HCT116 (cell line): ENCODE measurements around the gene TTC5. TPM values are rescaled to one million over a fixed set of nuclear protein-coding genes. Genes with fewer than 3 reads are reported as not detected.
"Not testable (repeated sequence)": the region's sequence is repeated elsewhere in the genome, so short reads cannot be mapped to it uniquely, and the experiment has no call there.

ENCODE experiments used
- ATAC-seq: fragments of 200-7000 bp; cut with Tn5 transposase; 2 replicates; pipeline ENCODE4 v1.9.1; 2020; ENCODE audit warnings: mild to moderate bottlenecking, moderate library complexity
- BruUV-seq: library from RNA; stranded (reverse); fragments of 400-500 nt; replicated peaks from 2 replicates; lab custom pipeline; 2021; lab: Mats Ljungman, UMichigan
- CTCF ChIA-PET: fragments of 300-600 bp; sonication (Branson Sonifier 250); formaldehyde crosslinking; loops from one replicate; lab custom pipeline; 2021; ENCODE audit warnings: antibody characterized with exemption; lab: Charles Lee
- POLR2A ChIA-PET: fragments of 300-600, 350-600 bp; sonication (Branson Sonifier 250); formaldehyde crosslinking; loops from one replicate; lab custom pipeline; 2021; ENCODE audit warnings: antibody characterized with exemption; lab: Charles Lee
- RAD21 ChIA-PET, 2 experiments: fragments of 300-600 bp; sonication (Branson Sonifier 250); formaldehyde crosslinking; loops; one replicate each; lab custom pipeline; 2023; ENCODE audit warnings: low total read pairs in 2 of 2; ENCODE audit not compliant: uncharacterized antibody in 2 of 2, unreplicated experiment in 2 of 2, low non-redundant PET in 1 of 2; lab: Charles Lee
- DNase-seq: peaks from one replicate; pipeline ENCODE4 v3.0.0-alpha.2; 2010; ENCODE audit warnings: low read depth, low spot score
- H2AFZ ChIP-seq: fragments of 200-600 bp; shearing (Covaris generic), sonication (generic); 2 replicates; pipeline ENCODE4 v1.6.1; 2017; ENCODE audit warnings: low read depth, mixed run types, mixed read lengths, antibody characterized with exemption, low read length; ENCODE audit not compliant: poor library complexity, severe bottlenecking
- H3K27ac ChIP-seq: 2 replicates; pipeline ENCODE4 v1.5.1; 2012; ENCODE audit warnings: low read depth, low read length
- H3K27me3 ChIP-seq: fragments of 200-600 bp; sonication (generic); 2 replicates; pipeline ENCODE4 v1.6.1; 2016; ENCODE audit warnings: mixed run types, low read length, mixed read lengths; ENCODE audit not compliant: insufficient read depth
- H3K36me3 ChIP-seq, 2 experiments: fragments of 200-500 bp in 1 of 2; fragments of 200-600 bp in 1 of 2; sonication (Bioruptor generic) in 1 of 2; sonication (generic) in 1 of 2; 2 replicates each; pipeline versions ENCODE4 v1.5.1 to v1.6.1; 2014 to 2016; ENCODE audit warnings: low read length in 2 of 2, inconsistent platforms in 1 of 2, mixed read lengths in 1 of 2, mixed run types in 1 of 2; ENCODE audit not compliant: insufficient read depth in 2 of 2, control insufficient read depth in 1 of 2
- H3K4me1 ChIP-seq, 2 experiments: fragments of 200-600 bp in 1 of 2; sonication (generic) in 1 of 2; 2 replicates each; pipeline versions ENCODE4 v1.5.1 to v1.6.1; 2012 to 2017; ENCODE audit warnings: low read length in 2 of 2, inconsistent platforms in 1 of 2, mild to moderate bottlenecking in 1 of 2, mixed read lengths in 1 of 2, mixed run types in 1 of 2, moderate library complexity in 1 of 2; ENCODE audit not compliant: insufficient read depth in 2 of 2, control insufficient read depth in 1 of 2
- H3K4me2 ChIP-seq: fragments of 200-600 bp; sonication (generic); 2 replicates; pipeline ENCODE4 v1.6.1; 2017; ENCODE audit warnings: mixed run types, low read length, mixed read lengths
- H3K4me3 ChIP-seq, 2 experiments: fragments of 200-600 bp in 1 of 2; sonication (generic) in 1 of 2; replicated peaks in 1 of 2; 2 replicates each; pipeline ENCODE4 v1.5.1; 2011 to 2016; ENCODE audit warnings: low read length in 2 of 2, control low read depth in 1 of 2, low read depth in 1 of 2, mild to moderate bottlenecking in 1 of 2, mixed read lengths in 1 of 2, mixed run types in 1 of 2
- H3K79me2 ChIP-seq: fragments of 200-600 bp; sonication (generic); 2 replicates; pipeline ENCODE4 v1.6.1; 2017; ENCODE audit warnings: mild to moderate bottlenecking, mixed run types, low read length, moderate library complexity, mixed read lengths; ENCODE audit not compliant: insufficient read depth
- H3K9ac ChIP-seq: fragments of 200-600 bp; sonication (generic); 2 replicates; pipeline ENCODE4 v1.6.1; 2016; ENCODE audit warnings: low read length, mixed read lengths
- H3K9me2 ChIP-seq: fragments of 200-600 bp; sonication (generic), shearing (Covaris generic); 2 replicates; pipeline ENCODE4 v1.6.1; 2017; ENCODE audit warnings: mixed run types, mild to moderate bottlenecking, moderate library complexity; ENCODE audit not compliant: insufficient read depth
- H3K9me3 ChIP-seq, 2 experiments: fragments of 200-500 bp in 1 of 2; fragments of 200-600 bp in 1 of 2; sonication (Bioruptor generic) in 1 of 2; sonication (generic) in 1 of 2; 2 replicates each; pipeline ENCODE4 v1.6.1; 2014 to 2017; ENCODE audit warnings: low read length in 2 of 2, mixed read lengths in 2 of 2, inconsistent platforms in 1 of 2, low read depth in 1 of 2, mild to moderate bottlenecking in 1 of 2, mixed run types in 1 of 2, moderate library complexity in 1 of 2; ENCODE audit not compliant: control insufficient read depth in 1 of 2, insufficient read depth in 1 of 2
- H4K20me1 ChIP-seq: fragments of 200-600 bp; sonication (generic), shearing (Covaris generic); 2 replicates; pipeline ENCODE4 v1.6.1; 2017; ENCODE audit warnings: mixed run types, mild to moderate bottlenecking, moderate library complexity; ENCODE audit not compliant: insufficient read depth
- EGR1 ChIP-seq: IDR thresholded peaks from 2 replicates; pipeline ENCODE4 v1.6.1; 2012; ENCODE audit warnings: low read depth
- EZH2 ChIP-seq: fragments of 200-600 bp; sonication (generic); IDR thresholded peaks from 2 replicates; pipeline ENCODE4 v1.6.1; 2017; ENCODE audit warnings: antibody characterized with exemption, mixed run types
- EZH2phosphoT487 ChIP-seq: fragments of 200-600 bp; IDR thresholded peaks from 2 replicates; pipeline ENCODE4 v1.6.1; 2018; ENCODE audit warnings: antibody characterized with exemption, borderline replicate concordance
- FOSL1 ChIP-seq: IDR thresholded peaks from 2 replicates; pipeline ENCODE4 v1.6.1; 2012; ENCODE audit warnings: low read depth
- POLR2A ChIP-seq: IDR thresholded peaks from 2 replicates; pipeline ENCODE4 v1.7.0; 2011; ENCODE audit warnings: borderline replicate concordance; ENCODE audit not compliant: insufficient read depth, insufficient read length; ENCODE audit errors: extremely low read depth
- POLR2AphosphoS5 ChIP-seq: IDR thresholded peaks from 2 replicates; pipeline ENCODE4 v1.6.1; 2011; ENCODE audit warnings: mild to moderate bottlenecking, low read depth, low read length, moderate library complexity
- ZBTB33 ChIP-seq: IDR thresholded peaks from 2 replicates; pipeline ENCODE4 v1.6.1; 2011; ENCODE audit warnings: mild to moderate bottlenecking, low read length, moderate library complexity; ENCODE audit not compliant: insufficient replicate concordance; ENCODE audit errors: extremely low read depth
- intact Hi-C: fragments of 100-400 bp; cut with micrococcal nuclease; formaldehyde crosslinking; loops from 2 replicates; pipeline ENCODE4 v1.10.0; 2022
- total RNA-seq: library from RNA; stranded (reverse); gene quantifications from one replicate; pipeline ENCODE4 v1.2.1, GENCODE V29; 2021; ENCODE audit not compliant: unreplicated experiment

Gene TTC5
- total RNA-seq, 1 experiment from 2014 or later: 23.3 TPM

GRCh38 chr14:20277409-20277808, 28.3 kb downstream of the TTC5 start:
- H3K27me3 ChIP-seq: no peaks in the 10 kb centered on the region
- CTCF ChIA-PET: no interaction called here
- no peak overlapping the region for H2AFZ ChIP-seq

GRCh38 chr14:20274062-20274461, 31.7 kb downstream of the TTC5 start:
- H3K79me2 ChIP-seq: no peaks in the 10 kb centered on the region
- no peak overlapping the region for H3K27ac ChIP-seq
- POLR2A ChIA-PET: no interaction called here
- no peaks in the 10 kb centered on the region for H3K9me2 ChIP-seq
- no peaks in the 10 kb centered on the region for H3K27me3 ChIP-seq
- H3K4me3 ChIP-seq: no peak overlapping the region
- intact Hi-C loops: no loop called here
- RAD21 ChIA-PET: no interaction called here
- CTCF ChIA-PET: no interaction called here
- no peak overlapping the region for H3K4me2 ChIP-seq
- no TSS peak for BruUV-seq
- 0 out of 4 replicates have a peak, but pooled peaks cover 0 to 3% of the 10 kb centered on the region in 2 experiments for H3K4me1 ChIP-seq
- H3K9me3 ChIP-seq: peaks cover 0 to 3% of the 10 kb centered on the region in 2 experiments; a peak in 2 of 4 replicates
- ATAC-seq (no peak), DNase-seq (no peak)
- H2AFZ ChIP-seq: no peak overlapping the region
- TF ChIP-seq EZH2phosphoT487 (no peak), ZBTB33 (no peak), FOSL1 (no peak), POLR2AphosphoS5 (no peak), EZH2 (no peak)
- H3K9ac ChIP-seq: no peak overlapping the region
- no peaks in the 10 kb centered on the region for H4K20me1 ChIP-seq
- H3K36me3 ChIP-seq: no peaks in the 10 kb centered on the region

More at GRCh38 chr14:20277409-20277808, 28.3 kb downstream of the TTC5 start:
- RAD21 ChIA-PET: no interaction called here
- no peaks in the 10 kb centered on the region for H3K9me2 ChIP-seq
- peaks cover 0 to 3% of the 10 kb centered on the region in 2 experiments; a peak in 2 of 4 replicates for H3K9me3 ChIP-seq
- no TSS peak for BruUV-seq
- no peak for DNase-seq
- no peaks in the 10 kb centered on the region for H4K20me1 ChIP-seq
- H3K4me3 ChIP-seq: no peak overlapping the region
- no peak for ATAC-seq
- H3K9ac ChIP-seq: no peak overlapping the region
- no peaks in the 10 kb centered on the region for H3K36me3 ChIP-seq
- H3K27ac ChIP-seq: no peak overlapping the region
- no peaks in the 10 kb centered on the region for H3K79me2 ChIP-seq
- intact Hi-C loops: no loop called here
- TF ChIP-seq POLR2A: no peak
- no peak for TF ChIP-seq EGR1
- no peak overlapping the region for H3K4me2 ChIP-seq
- POLR2A ChIA-PET: no interaction called here
- 0 out of 4 replicates have a peak, but pooled peaks cover 0 to 3% of the 10 kb centered on the region in 2 experiments for H3K4me1 ChIP-seq

- ATAC-seq, H4K20me1 ChIP-seq, POLR2A ChIA-PET, H3K9me2 ChIP-seq, H3K4me3 ChIP-seq, H2AFZ ChIP-seq, H3K79me2 ChIP-seq, H3K9ac ChIP-seq, H3K4me1 ChIP-seq, H3K27ac ChIP-seq, CTCF ChIA-PET, H3K4me2 ChIP-seq, intact Hi-C loops, RAD21 ChIA-PET, DNase-seq, BruUV-seq, H3K9me3 ChIP-seq, H3K27me3 ChIP-seq, H3K36me3 ChIP-seq: not testable (repeated sequence)
Observed at GRCh38 chr14:20264361-20264760, 41.4 kb downstream of the TTC5 start.
